ENCODE measurements around the gene BCAS3.

DNA sequence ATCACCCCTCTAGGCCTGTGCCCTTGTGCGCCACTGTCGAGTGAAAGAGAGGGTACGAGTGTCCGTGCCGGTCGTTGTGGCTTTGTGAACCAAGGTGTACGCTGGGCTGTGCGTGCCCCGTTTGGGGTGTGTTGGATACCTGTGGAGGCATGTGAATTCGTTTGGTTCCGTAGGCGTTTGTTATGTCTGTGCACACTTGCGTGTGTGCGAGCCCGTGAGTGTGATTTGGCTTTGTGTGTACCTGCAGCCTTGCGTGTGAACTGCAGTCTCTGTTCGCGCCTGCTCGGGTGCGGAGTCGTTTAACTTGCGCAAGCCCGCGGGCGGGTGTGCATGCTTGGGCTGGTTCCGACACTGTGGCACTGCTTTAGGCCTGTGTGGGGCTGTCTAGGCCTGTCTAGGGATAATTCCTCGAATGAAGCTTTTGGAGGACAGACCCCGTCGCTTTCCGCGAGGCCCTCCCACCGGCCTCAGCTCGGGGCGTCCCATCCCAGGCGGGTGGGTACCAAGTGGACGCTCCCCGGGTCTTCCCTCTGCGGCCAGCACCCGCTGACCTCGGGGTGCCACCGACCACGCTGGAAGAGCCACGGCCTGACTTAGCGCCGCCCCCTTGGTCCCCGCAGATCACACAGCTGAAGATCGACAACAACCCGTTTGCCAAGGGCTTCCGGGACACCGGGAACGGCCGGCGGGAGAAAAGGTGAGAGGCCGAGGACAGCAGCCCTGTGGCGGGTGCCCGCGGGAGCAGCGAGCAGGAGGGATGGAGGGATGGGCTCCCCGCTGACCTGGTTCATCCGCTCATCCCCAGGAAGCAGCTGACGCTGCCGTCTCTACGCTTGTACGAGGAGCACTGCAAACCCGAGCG, 726.4 kb downstream of the BCAS3 start:
- TF ChIP-seq EZH2 (IDR thresholded peaks at IDR 0.05; ENCODE audit: insufficient read depth, poor library complexity, severe bottlenecking) (no peak), EZH2phosphoT487 (IDR thresholded peaks at IDR 0.05; ENCODE audit: insufficient read depth, low read depth) (no peak)
